IPS-NIHi7 (cell line): ENCODE results near the gene ESD.

Experiments used
- DNase-seq: peaks from one replicate; pipeline ENCODE4 v3.0.0; 2012; ENCODE audit warnings: mixed read lengths; ENCODE audit errors: extremely low spot score

Gene ESD

GRCh38 chr13:46745706-46746105 lies 51.3 kb downstream of the ESD start:
- no peak for DNase-seq

GRCh38 chr13:46745062-46745461 lies 51.9 kb downstream of the ESD start:
- no peak for DNase-seq

- no peak for DNase-seq
Observed at GRCh38 chr13:46743191-46743590, 53.8 kb downstream of the ESD start.

- no peak for DNase-seq
Observed at GRCh38 chr13:46739447-46740098, 57.4 kb downstream of the ESD start.

- DNase-seq: no peak
Observed at GRCh38 chr13:46738766-46739165, 58.2 kb downstream of the ESD start.

- DNase-seq: no peak
Observed at GRCh38 chr13:46738055-46738454, 58.9 kb downstream of the ESD start.

- DNase-seq: no peak
Observed at GRCh38 chr13:46736541-46737310, 60.2 kb downstream of the ESD start.

GRCh38 chr13:46735425-46735824 lies 61.5 kb downstream of the ESD start:
- DNase-seq: no peak

GRCh38 chr13:46731535-46731934 lies 65.4 kb downstream of the ESD start:
- DNase-seq: no peak

GRCh38 chr13:46728777-46729176 lies 68.2 kb downstream of the ESD start:
- peak; percentile 70 for DNase-seq

GRCh38 chr13:46726347-46726746 lies 70.6 kb downstream of the ESD start:
- DNase-seq: no peak
